GM19193 (cell line): ENCODE measurements around the gene CCDC184.

Source experiments
- POLR2A ChIP-seq: IDR thresholded peaks from 4 replicates; pipeline ENCODE4 v1.6.1; 2011; ENCODE audit not compliant: insufficient read depth, insufficient read length; ENCODE audit errors: extremely low read depth

The CCDC184 gene

GRCh38 chr12:48189331-48190125 lies 6.1 kb downstream of the CCDC184 start:
- no peak for TF ChIP-seq POLR2A

DNA sequence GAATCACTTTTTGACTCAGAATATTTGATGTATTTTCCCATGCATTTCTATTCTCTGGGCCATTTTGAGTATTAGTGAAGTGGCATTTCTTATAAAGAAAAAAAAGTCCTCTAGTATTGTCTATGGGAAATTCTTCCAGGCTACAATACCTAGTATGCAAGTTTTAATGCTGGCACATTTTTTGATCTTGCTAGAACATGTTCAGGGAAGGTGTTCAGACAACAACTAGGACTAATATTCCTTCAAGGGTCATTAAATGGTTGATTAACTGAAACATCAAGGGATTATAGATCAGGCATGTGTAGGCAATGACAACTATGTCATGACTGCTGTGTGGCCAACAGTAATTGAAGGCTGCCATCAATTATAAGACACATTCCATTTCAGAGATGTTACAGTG lies 7.7 kb downstream of the CCDC184 start:
- TF ChIP-seq POLR2A, result no peak

- no peak for TF ChIP-seq POLR2A
Measured at GRCh38 chr12:48192861-48193260, 9.4 kb downstream of the CCDC184 start.

GRCh38 chr12:48193623-48194022 lies 10.2 kb downstream of the CCDC184 start:
- no peak for TF ChIP-seq POLR2A

- no peak for TF ChIP-seq POLR2A
Measured at GRCh38 chr12:48194799-48195201, 11.4 kb downstream of the CCDC184 start.

DNA sequence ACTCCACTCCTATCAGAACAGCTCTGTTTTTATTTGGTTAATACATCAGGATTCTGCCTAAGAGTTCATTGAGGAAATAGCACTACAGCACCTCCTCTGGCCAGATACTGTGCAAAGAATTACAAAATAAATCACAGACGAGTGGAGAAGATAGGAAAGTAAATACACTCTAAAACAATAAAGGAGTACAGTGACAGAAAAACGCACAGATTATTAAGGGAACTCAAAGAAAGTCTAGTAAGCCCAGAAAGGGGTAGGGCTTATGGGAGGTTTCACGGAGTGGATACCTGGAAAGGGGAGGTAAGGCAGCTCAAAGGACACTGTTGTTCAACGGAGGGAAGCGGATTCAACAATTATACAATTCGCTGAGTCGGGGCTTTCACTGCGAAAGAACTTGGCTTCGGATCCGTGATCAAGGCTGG lies 14.1 kb downstream of the CCDC184 start:
- no peak for TF ChIP-seq POLR2A

GRCh38 chr12:48197971-48198671 lies 14.7 kb downstream of the CCDC184 start:
- TF ChIP-seq POLR2A, result peak; percentile 99

GRCh38 chr12:48198672-48198971 lies 15.2 kb downstream of the CCDC184 start:
- TF ChIP-seq POLR2A, result no peak

GRCh38 chr12:48198985-48199384 lies 15.5 kb downstream of the CCDC184 start:
- TF ChIP-seq POLR2A, result no peak

DNA sequence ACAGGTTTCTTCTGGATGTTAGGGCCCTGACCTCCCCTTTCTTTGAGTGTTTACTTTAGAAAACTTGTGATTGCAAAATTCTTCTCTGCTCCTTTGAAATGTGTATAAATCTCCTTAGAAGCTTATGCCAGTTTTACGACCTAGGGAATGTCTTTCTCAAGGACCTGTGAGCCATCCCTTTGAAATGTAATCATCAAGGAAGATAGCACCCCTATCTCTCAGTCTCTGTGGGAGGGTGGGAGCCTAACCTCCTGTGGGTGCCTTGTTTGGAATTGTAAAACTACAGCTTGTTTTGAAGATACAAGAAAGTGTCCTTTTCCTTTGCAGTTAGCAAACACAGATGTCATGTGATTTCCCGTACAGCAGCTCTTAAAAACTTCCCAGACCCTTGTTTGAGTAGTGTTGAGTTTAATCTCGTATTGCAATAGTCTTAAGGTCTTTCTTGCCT lies 16.4 kb downstream of the CCDC184 start:
- TF ChIP-seq POLR2A, result no peak

GRCh38 chr12:48201091-48201490 lies 17.6 kb downstream of the CCDC184 start:
- no peak for TF ChIP-seq POLR2A

GRCh38 chr12:48201516-48201915 lies 18.1 kb downstream of the CCDC184 start:
- no peak for TF ChIP-seq POLR2A

GRCh38 chr12:48202766-48203165 lies 19.3 kb downstream of the CCDC184 start:
- TF ChIP-seq POLR2A, result no peak

GRCh38 chr12:48203192-48203591 lies 19.7 kb downstream of the CCDC184 start, which contains the start of gene OR10AD1:
Gene OR10AD1 (minus strand): TSS chr12:48203292. CDS start chr12:48203292, 0 bp downstream.
- TF ChIP-seq POLR2A, result no peak

DNA sequence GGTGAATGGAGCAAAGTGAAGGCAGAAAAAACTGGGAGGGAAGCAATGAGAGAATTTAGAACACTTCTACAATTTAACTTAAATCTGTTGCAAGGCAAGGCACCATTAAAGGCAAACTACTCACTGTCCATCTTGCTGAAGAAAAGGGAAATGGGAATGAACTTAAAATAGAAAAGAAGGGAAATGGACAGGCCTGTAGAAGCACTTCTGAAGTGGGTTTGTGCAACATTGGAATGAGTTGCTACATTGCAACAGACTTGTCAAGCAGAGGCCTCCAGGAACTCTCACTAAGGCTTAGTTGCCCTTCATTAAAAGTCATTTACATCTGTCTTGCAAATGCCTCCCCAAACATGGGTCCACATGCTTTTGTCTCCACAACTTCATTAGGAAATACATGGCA lies 33.3 kb downstream of the CCDC184 start:
- TF ChIP-seq POLR2A, result no peak

GRCh38 chr12:48219631-48220030 lies 36.2 kb downstream of the CCDC184 start:
- TF ChIP-seq POLR2A, result no peak
